PC-3 (cell line): ENCODE data around the gene PIK3C3. TPM values are rescaled to one million over a fixed set of nuclear protein-coding genes. Genes with fewer than 3 reads are reported as not detected.

Experiments
- ATAC-seq: fragments of 200-7000 bp; cut with Tn5 transposase; 2 replicates; pipeline ENCODE4 v1.9.1; 2020; ENCODE audit warnings: mild to moderate bottlenecking, moderate library complexity
- BruUV-seq: library from RNA; stranded (reverse); fragments of 400-500 nt; replicated peaks from 2 replicates; lab custom pipeline; 2021; lab: Mats Ljungman, UMichigan
- CTCF ChIA-PET: fragments of 300-600 bp; sonication (Branson Sonifier 250); formaldehyde crosslinking; loops from one replicate; lab custom pipeline; 2022; ENCODE audit warnings: antibody characterized with exemption; lab: Charles Lee
- POLR2A ChIA-PET: fragments of 300-600 bp; sonication (Branson Sonifier 250); formaldehyde crosslinking; loops from one replicate; lab custom pipeline; 2022; ENCODE audit warnings: antibody characterized with exemption; ENCODE audit not compliant: unreplicated experiment; lab: Charles Lee
- DNase-seq: peaks from one replicate; pipeline ENCODE4 v3.0.0-alpha.2; 2015
- H2AFZ ChIP-seq: fragments of 300-600 bp; sonication (generic); 2 replicates; pipeline ENCODE4 v1.6.0; 2016; ENCODE audit warnings: antibody characterized with exemption, low read length
- H3F3A ChIP-seq: fragments of 300-600 bp; sonication (generic); one replicate; pipeline ENCODE4 v1.6.0; 2017; ENCODE audit warnings: antibody characterized with exemption, low read length, control low read depth, mild to moderate bottlenecking; ENCODE audit not compliant: unreplicated experiment
- H3K27ac ChIP-seq: fragments of 300-600 bp; sonication (generic); 2 replicates; pipeline ENCODE4 v1.5.1; 2016; ENCODE audit warnings: mild to moderate bottlenecking, low read length
- H3K27me3 ChIP-seq: fragments of 300-600 bp; sonication (generic); 2 replicates; pipeline ENCODE4 v1.6.1; 2016; ENCODE audit warnings: low read length, mixed read lengths
- H3K36me3 ChIP-seq: fragments of 300-600 bp; sonication (generic); 2 replicates; pipeline ENCODE4 v1.6.1; 2016; ENCODE audit warnings: low read depth, mixed run types, low read length, mixed read lengths
- H3K4me1 ChIP-seq: fragments of 300-600 bp; sonication (generic); 2 replicates; pipeline ENCODE4 v1.5.1; 2016; ENCODE audit warnings: low read length; ENCODE audit not compliant: insufficient read depth
- H3K4me2 ChIP-seq: fragments of 300-600 bp; sonication (generic); 2 replicates; pipeline ENCODE4 v1.6.0; 2016; ENCODE audit warnings: low read length
- H3K4me3 ChIP-seq: fragments of 300-600 bp; sonication (generic); 2 replicates; pipeline ENCODE4 v1.5.1; 2016; ENCODE audit warnings: mild to moderate bottlenecking, low read length, mixed read lengths
- H3K79me2 ChIP-seq: fragments of 300-600 bp; sonication (generic); 2 replicates; pipeline ENCODE4 v1.6.1; 2017; ENCODE audit warnings: low read length, mixed read lengths
- H3K9ac ChIP-seq: fragments of 300-600 bp; sonication (generic); 2 replicates; pipeline ENCODE4 v1.6.0; 2016; ENCODE audit warnings: mild to moderate bottlenecking, low read length
- H3K9me2 ChIP-seq: fragments of 300-600 bp; sonication (generic); replicated peaks from 2 replicates; pipeline ENCODE4 v1.6.1; 2016; ENCODE audit warnings: mixed run types, low read length, mixed read lengths
- H3K9me3 ChIP-seq: fragments of 300-600 bp; sonication (generic); 2 replicates; pipeline ENCODE4 v1.6.1; 2016; ENCODE audit warnings: low read length, mixed read lengths
- H4K20me1 ChIP-seq: fragments of 300-600 bp; sonication (generic); 2 replicates; pipeline ENCODE4 v1.6.1; 2016; ENCODE audit warnings: low read length, mixed read lengths
- CTCF ChIP-seq: fragments of 300-600 bp; sonication (generic); conservative IDR thresholded peaks from 2 replicates; pipeline ENCODE4 v1.5.1; 2017; ENCODE audit warnings: antibody characterized with exemption, low read depth, mild to moderate bottlenecking, low read length
- EZH2 ChIP-seq: fragments of 300-600 bp; sonication (generic); IDR thresholded peaks from one replicate; pipeline ENCODE4 v1.6.1; 2017; ENCODE audit warnings: antibody characterized with exemption, mild to moderate bottlenecking, low read length; ENCODE audit not compliant: unreplicated experiment
- EZH2phosphoT487 ChIP-seq: fragments of 300-600 bp; sonication (generic); IDR thresholded peaks from 2 replicates; pipeline ENCODE4 v1.6.1; 2018; ENCODE audit warnings: mild to moderate bottlenecking, antibody characterized with exemption, low read length, borderline replicate concordance
- intact Hi-C: fragments of 100-400 bp; cut with micrococcal nuclease; formaldehyde crosslinking; loops from 2 replicates; pipeline ENCODE4 v1.9.0; 2023
- total RNA-seq: library from RNA; depleted of rRNA; stranded (reverse); fragments of >200 nt; gene quantifications from 2 replicates; pipeline ENCODE4 v1.2.3, GENCODE V29; 2014

The PIK3C3 gene
- total RNA-seq, 1 experiment from 2014 or later: 25.9 TPM

- H3K79me2 ChIP-seq: no peaks in the 10 kb centered on the region
- no peak for ATAC-seq
- no peak overlapping the region for H2AFZ ChIP-seq
- H3K9me3 ChIP-seq: no peaks in the 10 kb centered on the region
- no peaks in the 10 kb centered on the region for H3K27me3 ChIP-seq
- no peaks in the 10 kb centered on the region for H3K4me1 ChIP-seq
- ChIA-PET CTCF (no interaction called here), POLR2A (no interaction called here)
- TF ChIP-seq CTCF (no peak), EZH2 (no peak), EZH2phosphoT487 (no peak)
- DNase-seq: no peak
- no peak overlapping the region for H3K4me3 ChIP-seq
- BruUV-seq: no TSS peak
- no peaks in the 10 kb centered on the region for H3K36me3 ChIP-seq
- H3K27ac ChIP-seq: no peak overlapping the region
- intact Hi-C loops: no loop called here
- H3K4me2 ChIP-seq: no peak overlapping the region
- H3K9me2 ChIP-seq: no peaks in the 10 kb centered on the region
- H4K20me1 ChIP-seq: no peaks in the 10 kb centered on the region
- H3K9ac ChIP-seq: no peak overlapping the region
- no peaks in the 10 kb centered on the region for H3F3A ChIP-seq
Measured at GRCh38 chr18:41989508-41989907, 34.5 kb downstream of the PIK3C3 start.

- intact Hi-C loops: no loop called here
- Histone ChIP-seq H3K36me3 (no peaks in the 10 kb centered on the region), H3K4me1 (no peaks in the 10 kb centered on the region), H3K9me3 (no peaks in the 10 kb centered on the region), H3K9ac (no peak overlapping the region), H2AFZ (no peak overlapping the region), H3K27ac (no peak overlapping the region), H3K79me2 (no peaks in the 10 kb centered on the region), H3K9me2 (no peaks in the 10 kb centered on the region), H4K20me1 (no peaks in the 10 kb centered on the region), H3K4me2 (no peak overlapping the region), H3K4me3 (no peak overlapping the region), H3K27me3 (no peaks in the 10 kb centered on the region), H3F3A (no peaks in the 10 kb centered on the region)
- DNase-seq (no peak), ATAC-seq (no peak)
- ChIA-PET CTCF (no interaction called here), POLR2A (no interaction called here)
- TF ChIP-seq EZH2phosphoT487 (no peak), CTCF (no peak), EZH2 (no peak)
- no TSS peak for BruUV-seq
Measured at GRCh38 chr18:41992066-41992465, 37.0 kb downstream of the PIK3C3 start.

- Histone ChIP-seq H4K20me1 (no peaks in the 10 kb centered on the region), H3K9me2 (no peaks in the 10 kb centered on the region), H3K27ac (no peak overlapping the region), H3K4me1 (peaks cover 5% of the 10 kb centered on the region), H3K9ac (no peak overlapping the region), H3K9me3 (no peaks in the 10 kb centered on the region), H3K36me3 (no peaks in the 10 kb centered on the region), H3K4me3 (no peak overlapping the region), H3K4me2 (no peak overlapping the region), H3F3A (no peaks in the 10 kb centered on the region), H2AFZ (no peak overlapping the region), H3K79me2 (no peaks in the 10 kb centered on the region), H3K27me3 (no peaks in the 10 kb centered on the region)
- DNase-seq (no peak), ATAC-seq (no peak)
- TF ChIP-seq EZH2phosphoT487 (no peak), EZH2 (no peak), CTCF (no peak)
- intact Hi-C loops: no loop called here
- ChIA-PET POLR2A (no interaction called here), CTCF (no interaction called here)
- BruUV-seq: no TSS peak
Measured at GRCh38 chr18:41992703-41993102, 37.7 kb downstream of the PIK3C3 start.
